ENCODE measurements around the gene ABCC4.

DNA sequence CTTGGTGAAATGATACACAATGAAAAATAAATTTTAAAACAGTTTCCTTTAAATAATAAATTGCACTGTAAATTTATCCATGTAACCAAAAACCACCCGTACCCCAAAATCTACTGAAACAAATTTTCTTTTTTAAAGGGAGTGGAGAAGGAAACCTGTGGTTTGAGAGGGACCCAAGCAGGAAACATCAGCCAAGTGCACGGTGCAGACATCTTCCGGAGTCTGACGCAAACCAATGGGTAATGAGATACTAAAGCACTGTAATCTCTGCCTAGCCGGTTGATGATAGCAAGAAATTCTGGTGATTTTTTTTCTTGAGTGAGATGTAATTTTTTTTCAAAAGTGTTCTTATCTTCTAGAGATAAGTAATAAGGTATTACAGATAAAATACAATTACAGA lies 115.4 kb downstream of the ABCC4 start:
- TF ChIP-seq, protein P1, sequence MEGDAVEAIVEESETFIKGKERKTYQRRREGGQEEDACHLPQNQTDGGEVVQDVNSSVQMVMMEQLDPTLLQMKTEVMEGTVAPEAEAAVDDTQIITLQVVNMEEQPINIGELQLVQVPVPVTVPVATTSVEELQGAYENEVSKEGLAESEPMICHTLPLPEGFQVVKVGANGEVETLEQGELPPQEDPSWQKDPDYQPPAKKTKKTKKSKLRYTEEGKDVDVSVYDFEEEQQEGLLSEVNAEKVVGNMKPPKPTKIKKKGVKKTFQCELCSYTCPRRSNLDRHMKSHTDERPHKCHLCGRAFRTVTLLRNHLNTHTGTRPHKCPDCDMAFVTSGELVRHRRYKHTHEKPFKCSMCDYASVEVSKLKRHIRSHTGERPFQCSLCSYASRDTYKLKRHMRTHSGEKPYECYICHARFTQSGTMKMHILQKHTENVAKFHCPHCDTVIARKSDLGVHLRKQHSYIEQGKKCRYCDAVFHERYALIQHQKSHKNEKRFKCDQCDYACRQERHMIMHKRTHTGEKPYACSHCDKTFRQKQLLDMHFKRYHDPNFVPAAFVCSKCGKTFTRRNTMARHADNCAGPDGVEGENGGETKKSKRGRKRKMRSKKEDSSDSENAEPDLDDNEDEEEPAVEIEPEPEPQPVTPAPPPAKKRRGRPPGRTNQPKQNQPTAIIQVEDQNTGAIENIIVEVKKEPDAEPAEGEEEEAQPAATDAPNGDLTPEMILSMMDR (conservative IDR thresholded peaks at IDR 0.05; ENCODE audit: low read depth, low read length), result no peak
- no peak for TF ChIP-seq EZH2 (IDR thresholded peaks at IDR 0.05; ENCODE audit: low read length, unreplicated experiment)
- no peak for TF ChIP-seq EZH2phosphoT487 (IDR thresholded peaks at IDR 0.05; ENCODE audit: borderline replicate concordance, low read length)

Data from PC-3 (cell line).